ENCODE data around the gene MARCOL.
"Not testable (repeated sequence)": the region's sequence is repeated elsewhere in the genome, so short reads cannot be mapped to it uniquely, and the experiment has no call there.

The MARCOL gene

GRCh38 chr5:148268566-148268965, 30.2 kb downstream of the MARCOL start, which contains the start of gene SPINK13:
TSS of gene SPINK13 (plus strand) at chr5:148268794. CDS start at chr5:148270073, 1,279 bp downstream.
- DNase-seq = no peak

- not testable (repeated sequence) for DNase-seq
Measured at GRCh38 chr5:148275129-148275528, 36.8 kb downstream of the MARCOL start.

GRCh38 chr5:148280893-148281292, 42.6 kb downstream of the MARCOL start:
- not testable (repeated sequence) for DNase-seq

- DNase-seq = not testable (repeated sequence)
Measured at GRCh38 chr5:148281336-148281735, 43.0 kb downstream of the MARCOL start.

DNA sequence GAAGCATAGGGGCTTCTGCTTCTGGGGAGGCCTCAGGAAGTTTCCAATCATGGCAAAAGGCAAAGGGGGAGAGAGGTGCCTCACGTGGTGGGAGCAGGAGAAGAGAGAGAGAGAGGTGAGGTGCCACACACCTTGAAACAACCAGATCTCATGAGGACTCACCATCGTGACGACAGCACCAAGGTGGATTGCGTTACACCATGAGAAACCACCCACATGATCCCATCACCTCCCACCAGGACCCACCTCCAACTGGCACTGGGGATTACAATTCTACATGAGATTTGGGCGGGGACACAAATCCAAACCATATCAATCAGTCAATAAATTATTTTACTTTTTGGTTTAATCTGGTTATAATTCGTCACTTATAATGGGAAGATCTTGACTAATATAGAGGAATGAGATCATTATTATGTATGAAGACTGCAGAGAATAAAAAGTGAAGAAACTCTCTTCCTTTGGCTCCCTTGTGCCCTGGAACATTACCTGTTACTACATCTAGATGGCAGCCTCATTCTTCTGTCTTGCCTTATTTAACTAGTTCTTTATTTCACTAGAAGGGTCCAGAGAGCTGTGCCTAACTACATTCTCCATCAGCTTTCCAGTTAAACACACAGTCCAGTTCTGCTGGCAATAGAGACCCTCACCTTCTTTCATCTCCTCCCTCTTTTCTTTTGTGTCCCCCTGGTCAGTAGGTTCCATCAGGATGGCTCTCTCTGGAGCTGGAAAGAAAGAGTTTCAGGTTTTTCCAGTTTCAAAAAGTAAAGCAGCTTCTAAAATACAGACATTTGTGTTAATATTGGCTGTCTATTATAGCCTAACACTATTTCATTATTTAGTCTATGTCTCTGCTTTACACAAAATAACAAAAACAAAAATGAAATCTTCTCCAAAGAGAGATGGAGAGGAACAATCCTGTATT, 52.2 kb downstream of the MARCOL start:
- no peak for DNase-seq

Measured in CD4-positive, alpha-beta T cell treated with Interleukin-17A for 1 hour (primary cell).